ENCODE results near the gene IRAK2.

DNA sequence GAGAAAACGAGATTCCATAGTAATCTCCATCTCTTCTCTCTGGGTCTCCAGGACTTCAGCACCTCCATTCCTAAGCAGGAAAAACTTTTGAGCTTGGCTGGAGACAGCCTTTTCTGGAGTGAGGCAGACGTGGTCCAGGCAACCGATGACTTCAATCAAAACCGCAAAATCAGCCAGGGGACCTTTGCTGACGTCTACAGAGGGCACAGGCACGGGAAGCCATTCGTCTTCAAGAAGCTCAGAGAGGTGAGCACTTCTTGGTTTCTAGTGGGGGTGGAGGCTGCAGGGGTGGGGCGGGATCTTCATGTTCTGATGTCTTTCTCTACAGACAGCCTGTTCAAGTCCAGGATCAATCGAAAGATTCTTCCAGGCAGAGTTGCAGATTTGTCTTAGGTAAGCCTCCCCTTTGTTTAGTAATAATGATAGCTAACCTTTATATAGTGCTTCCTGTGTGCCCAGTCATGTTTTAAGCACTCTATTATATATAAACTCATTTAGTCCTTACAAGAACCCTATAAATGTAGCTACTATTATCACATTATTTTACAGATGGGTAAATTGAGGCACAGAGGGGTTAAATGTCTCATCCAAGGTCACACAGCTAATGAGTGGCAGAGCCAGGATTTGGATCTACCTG, 48.6 kb downstream of the IRAK2 start:
- TF ChIP-seq, protein P1, sequence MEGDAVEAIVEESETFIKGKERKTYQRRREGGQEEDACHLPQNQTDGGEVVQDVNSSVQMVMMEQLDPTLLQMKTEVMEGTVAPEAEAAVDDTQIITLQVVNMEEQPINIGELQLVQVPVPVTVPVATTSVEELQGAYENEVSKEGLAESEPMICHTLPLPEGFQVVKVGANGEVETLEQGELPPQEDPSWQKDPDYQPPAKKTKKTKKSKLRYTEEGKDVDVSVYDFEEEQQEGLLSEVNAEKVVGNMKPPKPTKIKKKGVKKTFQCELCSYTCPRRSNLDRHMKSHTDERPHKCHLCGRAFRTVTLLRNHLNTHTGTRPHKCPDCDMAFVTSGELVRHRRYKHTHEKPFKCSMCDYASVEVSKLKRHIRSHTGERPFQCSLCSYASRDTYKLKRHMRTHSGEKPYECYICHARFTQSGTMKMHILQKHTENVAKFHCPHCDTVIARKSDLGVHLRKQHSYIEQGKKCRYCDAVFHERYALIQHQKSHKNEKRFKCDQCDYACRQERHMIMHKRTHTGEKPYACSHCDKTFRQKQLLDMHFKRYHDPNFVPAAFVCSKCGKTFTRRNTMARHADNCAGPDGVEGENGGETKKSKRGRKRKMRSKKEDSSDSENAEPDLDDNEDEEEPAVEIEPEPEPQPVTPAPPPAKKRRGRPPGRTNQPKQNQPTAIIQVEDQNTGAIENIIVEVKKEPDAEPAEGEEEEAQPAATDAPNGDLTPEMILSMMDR (IDR thresholded peaks at IDR 0.05; ENCODE audit: extremely low read depth in 1 of 2, insufficient read depth in 1 of 2, low read depth in 1 of 2, low read length in 2 of 2): no peak
- no peak for TF ChIP-seq EZH2 (IDR thresholded peaks at IDR 0.05; ENCODE audit: borderline replicate concordance, low read depth, low read length, severe bottlenecking)
- no peak for TF ChIP-seq POLR2AphosphoS5 (IDR thresholded peaks at IDR 0.05; ENCODE audit: insufficient read depth, low read depth, low read length)
- no peak for TF ChIP-seq FOS (IDR thresholded peaks at IDR 0.05; ENCODE audit: borderline replicate concordance, insufficient read depth, low read length)
- TF ChIP-seq POLR2A (IDR thresholded peaks at IDR 0.05; ENCODE audit: low read depth, low read length): no peak
- TF ChIP-seq, protein P2, sequence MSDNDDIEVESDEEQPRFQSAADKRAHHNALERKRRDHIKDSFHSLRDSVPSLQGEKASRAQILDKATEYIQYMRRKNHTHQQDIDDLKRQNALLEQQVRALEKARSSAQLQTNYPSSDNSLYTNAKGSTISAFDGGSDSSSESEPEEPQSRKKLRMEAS (IDR thresholded peaks at IDR 0.05; ENCODE audit: insufficient read depth, insufficient read length): no peak
- no peak for TF ChIP-seq MYC (IDR thresholded peaks at IDR 0.05; ENCODE audit: low read depth, low read length)
- no peak for TF ChIP-seq JUN (IDR thresholded peaks at IDR 0.05; ENCODE audit: borderline replicate concordance, insufficient read depth, insufficient read length, low read depth)
- TF ChIP-seq GATA2 (IDR thresholded peaks at IDR 0.05; ENCODE audit: insufficient read depth, insufficient read length, low read depth, low read length): no peak
